Ovary (tissue), 10 donors: Measurements from ENCODE around the gene SGTA. TPM values are rescaled to one million over a fixed set of nuclear protein-coding genes. Genes with fewer than 3 reads are reported as not detected.
A peak's percentile ranks its signal among the peaks of the same experiment; 100 is the strongest.

Experiments
- DNase-seq, 5 donors: peaks; one replicate each; pipeline ENCODE4 v3.0.0-alpha.2; 2019 to 2020
- H3K27ac ChIP-seq, 2 donors: fragments of 200-600 bp; one replicate each; pipeline versions ENCODE4 v1.5.1 to v1.8.0; 2019 to 2022
- H3K27me3 ChIP-seq: fragments of 200-600 bp; one replicate; pipeline ENCODE4 v1.8.0; 2022
- H3K36me3 ChIP-seq: fragments of 200-600 bp; sonication (generic); one replicate; pipeline ENCODE4 v1.5.1; 2019
- H3K4me1 ChIP-seq: one replicate; pipeline ENCODE4 v1.8.1; 2013; ENCODE audit warnings: mild to moderate bottlenecking, moderate library complexity; ENCODE audit not compliant: insufficient read depth
- H3K4me3 ChIP-seq: fragments of 200-600 bp; sonication (generic); one replicate; pipeline ENCODE4 v1.5.1; 2017
- H3K9me3 ChIP-seq, 2 donors: fragments of 200-600 bp in 1 of 2; sonication (generic) in 1 of 2; one replicate each; pipeline versions ENCODE4 v1.5.1 to v1.8.1; 2013 to 2019; ENCODE audit warnings: mild to moderate bottlenecking in 1 of 2, moderate library complexity in 1 of 2
- CTCF ChIP-seq, 3 donors: fragments of 450-650 bp in 2 of 3; fragments of 200-600 bp in 1 of 3; IDR thresholded peaks; one replicate each; pipeline versions ENCODE4 v1.5.1 to v1.8.0; 2016 to 2022; ENCODE audit warnings: antibody characterized with exemption in 3 of 3, mild to moderate bottlenecking in 1 of 3
- EP300 ChIP-seq: sonication (generic); formaldehyde crosslinking; IDR thresholded peaks from one replicate; pipeline ENCODE4 v1.6.1; 2017; ENCODE audit warnings: antibody characterized with exemption
- POLR2A ChIP-seq: fragments of 450-650 bp; IDR thresholded peaks from one replicate; pipeline ENCODE4 v1.6.1; 2017; ENCODE audit warnings: antibody characterized with exemption, mild to moderate bottlenecking, moderate library complexity
- WGBS, 3 donors: extraction: QIAGEN DNeasy Blood & Tissue Kit in 1 of 3; methylation state at CpG; one replicate each; pipeline versions ENCODE4 v1.1.5 to v1.1.7; 2013 to 2017; 5-methylcytosine and 5-hydroxymethylcytosine counted together
- intact Hi-C, 4 donors: fragments of 100-400 bp; cut with DNase I; formaldehyde crosslinking; loops; one replicate each; pipeline versions ENCODE4 v1.11.0 to v1.15.1; 2022 to 2023
- long read RNA-seq, 3 donors: library from polyadenylated mRNA in 2 of 3; unstranded in 2 of 3; transcript quantifications; one replicate each; pipeline ENCODE4 v2.0.0 and lab custom pipeline, GENCODE V29; 2021 to 2026
- polyA plus RNA-seq, 2 donors: library from polyadenylated mRNA; stranded (reverse); fragments of 200-250 nt in 1 of 2; fragments of 350-450 nt in 1 of 2; fragmentation: Illumina TruSeq in 1 of 2; extraction: RNeasy Lipid Tissue Mini Kit (QIAGEN cat#74804) in 1 of 2; gene quantifications; one replicate each; pipeline ENCODE4 v1.2.3, GENCODE V29; 2013 to 2014
- total RNA-seq, 7 donors: library from RNA; depleted of rRNA in 2 of 7; stranded (reverse); fragments of >200 nt in 2 of 7; fragmentation: NEBNext Ultra II Directional in 3 of 7; extraction: Animal tissue kit (Norgen Biotek cat#: 25700) in 3 of 7; gene quantifications; one replicate each; pipeline versions ENCODE4 v1.1.0 to v1.2.4, GENCODE V29; 2016 to 2023
- donor health status: DM: no; HTN: no; CAD: no; lungs with moderate emphysema.
- donor health status: DM: no; HTN: no; CAD: no.
- donor health status: Bipolar disorder and iron deficiency.
- donor health status: DM: yes; HTN: yes; CAD: no.
- donor health status: DM: no; HTN: no; CAD: no.
- donor health status: DM: yes; HTN: yes; CAD: no.

The SGTA gene, protein sequence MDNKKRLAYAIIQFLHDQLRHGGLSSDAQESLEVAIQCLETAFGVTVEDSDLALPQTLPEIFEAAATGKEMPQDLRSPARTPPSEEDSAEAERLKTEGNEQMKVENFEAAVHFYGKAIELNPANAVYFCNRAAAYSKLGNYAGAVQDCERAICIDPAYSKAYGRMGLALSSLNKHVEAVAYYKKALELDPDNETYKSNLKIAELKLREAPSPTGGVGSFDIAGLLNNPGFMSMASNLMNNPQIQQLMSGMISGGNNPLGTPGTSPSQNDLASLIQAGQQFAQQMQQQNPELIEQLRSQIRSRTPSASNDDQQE
- total RNA-seq (10 to 100 TPM; 42.0 to 65.3 (median 53.4) TPM), polyA plus RNA-seq (10 to 100 TPM; 27.0 to 65.5 TPM)
- long read RNA-seq, donor 1, transcript SGTA-201 (12 exons, 2,330 nt): major isoform, 456 of 526 reads
- long read RNA-seq, donor 1, partial matches to known transcripts: 54 of 526 reads
- long read RNA-seq, donor 1, other reads (novel, unspliced or antisense): 13 of 526 reads
- long read RNA-seq, donor 2, transcript SGTA-201 (12 exons, 2,330 nt): major isoform, 23 of 25 reads
- long read RNA-seq, donor 2, partial matches to known transcripts: 0 of 25 reads
- long read RNA-seq, donor 2, other reads (novel, unspliced or antisense): 0 of 25 reads
- long read RNA-seq, donor 3, transcript SGTA-201 (12 exons, 2,330 nt): major isoform, 97 of 174 reads
- long read RNA-seq, donor 3, partial matches to known transcripts: 45 of 174 reads
- long read RNA-seq, donor 3, other reads (novel, unspliced or antisense): 32 of 174 reads

DNA sequence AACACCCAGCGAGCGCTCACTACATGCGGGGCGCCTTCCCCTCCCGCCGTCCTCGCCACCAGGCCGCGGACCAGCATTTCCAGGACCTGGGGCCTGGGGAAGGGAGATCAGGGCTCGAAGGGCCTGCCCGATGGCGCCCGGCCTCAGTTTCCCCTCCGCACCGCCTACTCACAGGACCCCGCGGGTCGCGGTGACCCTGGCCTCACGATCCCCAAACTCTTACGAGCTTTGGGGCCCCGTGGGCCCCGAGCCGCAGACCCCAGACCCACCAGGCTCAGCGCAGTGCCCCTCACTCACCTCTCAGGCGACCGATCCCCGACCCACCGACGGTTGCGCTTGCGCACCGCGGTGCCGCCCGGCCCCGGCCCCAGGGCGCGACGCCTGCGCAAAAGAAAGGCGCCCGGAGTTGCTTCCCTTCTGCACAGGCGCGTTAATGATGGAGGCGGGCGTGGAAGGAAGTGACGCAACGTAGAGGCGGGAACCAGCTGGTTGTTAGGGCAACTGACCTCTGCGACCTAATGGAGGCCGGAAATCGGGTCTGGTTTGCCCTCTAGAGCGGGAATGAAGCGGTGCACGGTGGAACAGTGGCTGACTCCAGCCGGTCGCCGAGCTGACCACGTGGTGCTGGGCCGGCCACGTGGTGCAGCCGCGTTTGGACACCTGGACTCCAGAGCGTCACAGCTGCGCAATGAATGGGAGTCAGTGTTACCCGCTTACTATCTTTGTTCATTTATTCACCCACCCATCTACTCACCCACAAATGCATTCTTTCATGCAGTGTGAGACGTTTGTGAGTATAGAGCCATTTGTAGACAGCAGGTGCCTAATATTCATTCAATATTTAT, at the start of gene SGTA:
Gene SGTA (minus strand): TSS at position 338 of the 845 bp plus-strand sequence. CDS start 14,205 bp downstream, outside the sequence.
- peak; percentile 98 to 99 (median 99) for DNase-seq

DNA sequence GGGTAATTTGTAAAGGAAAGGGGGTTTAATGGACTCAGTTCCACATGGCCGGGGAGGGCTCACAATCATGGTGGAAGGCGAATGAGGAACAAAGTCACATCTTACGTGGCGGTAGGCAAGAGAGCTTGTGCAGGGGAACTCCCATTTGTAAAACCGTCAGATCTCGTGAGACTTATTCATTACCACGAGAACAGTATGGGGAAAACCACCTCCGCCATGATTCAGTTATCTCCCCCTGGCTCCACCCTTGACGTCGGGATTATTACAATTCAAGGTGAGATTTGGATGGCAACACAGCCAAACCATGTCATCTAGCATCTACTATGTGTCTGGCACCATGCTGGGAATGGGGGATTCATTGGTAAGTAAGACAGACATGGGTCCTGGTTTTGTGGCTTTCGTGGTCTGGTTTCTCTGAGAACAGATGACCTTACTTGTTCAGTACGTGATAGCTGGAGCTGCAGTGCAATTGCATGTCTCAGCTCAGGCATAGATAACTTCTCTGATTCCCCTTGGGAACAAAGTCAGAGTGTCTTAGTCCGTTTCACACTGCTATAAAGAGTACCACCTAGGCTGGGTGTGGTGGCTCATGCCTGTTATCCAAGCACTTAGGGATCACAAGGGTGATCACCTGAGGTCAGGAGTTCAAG, 44.9 kb upstream of the SGTA start:
- Histone ChIP-seq H3K27ac (no peak overlapping the region), H3K27me3 (no peaks in the 10 kb centered on the region), H3K4me1 (no peaks in the 10 kb centered on the region), H3K4me3 (no peak overlapping the region), H3K9me3 (peaks cover 0 to 11% of the 10 kb centered on the region in 2 donors), H3K36me3 (no peaks in the 10 kb centered on the region)
- intact Hi-C loops: no loop called here
- 90 to 95% (median 91%) methylated on average over 13 of the region's 13 CpGs for WGBS, 3 donors
- TF ChIP-seq CTCF (IDR thresholded peaks at IDR 0.05) (no peak), EP300 (no peak), POLR2A (no peak)
- no peak for DNase-seq

More for the DNA sequence above, at the start of gene SGTA:
- Histone ChIP-seq H3K4me1 (peaks cover 2% of the 10 kb centered on the region), H3K27ac (peak within 1 kb of the TSS; percentile 79 to 85), H3K4me3 (peak within 1 kb of the TSS; percentile 69), H3K9me3 (no peaks in the 10 kb centered on the region), H3K27me3 (no peaks in the 10 kb centered on the region), H3K36me3 (no peaks in the 10 kb centered on the region)
- TF ChIP-seq CTCF (IDR thresholded peaks at IDR 0.05): peak; percentile 24 to 80 (median 71)
- peak; percentile 83 for TF ChIP-seq POLR2A
- TF ChIP-seq EP300: peak; percentile 70
- WGBS, 3 donors: 0 to 1% (median 0%) methylated on average over 50 to 68 of the region's 68 CpGs
- intact Hi-C loops: no loop called here

- 98 to 100% (median 100%) methylated on average over 2 of the region's 2 CpGs for WGBS, 3 donors
- TF ChIP-seq CTCF (IDR thresholded peaks at IDR 0.05) (no peak), POLR2A (no peak), EP300 (no peak)
- no peak for DNase-seq
- H3K9me3 ChIP-seq: peaks cover 0 to 3% of the 10 kb centered on the region in 2 donors
- intact Hi-C loops: no loop called here
- no peak overlapping the region for H3K4me3 ChIP-seq
- no peaks in the 10 kb centered on the region for H3K4me1 ChIP-seq
- no peaks in the 10 kb centered on the region for H3K36me3 ChIP-seq
- H3K27ac ChIP-seq: no peak overlapping the region
- H3K27me3 ChIP-seq: no peaks in the 10 kb centered on the region
These were observed 43.9 kb upstream of the SGTA start for GRCh38 chr19:2827022-2827421.

DNA sequence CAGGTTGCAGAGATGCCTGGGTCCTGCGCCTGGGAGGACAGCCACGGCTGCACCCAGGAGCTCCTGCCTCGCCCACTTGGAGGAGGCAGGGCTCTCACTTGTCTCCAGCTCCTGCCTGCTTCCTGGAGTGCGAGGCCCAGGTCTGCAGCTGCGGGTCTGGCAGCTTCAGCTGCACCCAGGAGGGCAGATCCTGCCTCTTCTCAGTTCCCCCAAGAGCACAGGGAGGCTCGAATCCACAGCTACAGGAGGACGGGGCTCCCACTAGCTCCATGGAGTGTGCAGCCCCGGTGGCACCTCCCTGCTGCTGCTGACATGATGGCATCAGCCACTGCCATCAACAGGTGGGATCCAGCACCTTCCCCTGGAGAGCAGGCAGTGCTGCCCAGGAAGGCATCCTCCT, 41.1 kb upstream of the SGTA start:
- no peaks in the 10 kb centered on the region for H3K36me3 ChIP-seq
- peaks cover 7% of the 10 kb centered on the region for H3K4me1 ChIP-seq
- no peaks in the 10 kb centered on the region for H3K27me3 ChIP-seq
- no peak overlapping the region for H3K27ac ChIP-seq
- no peak for DNase-seq
- H3K4me3 ChIP-seq: no peak overlapping the region
- H3K9me3 ChIP-seq: no peaks in the 10 kb centered on the region
- TF ChIP-seq EP300 (no peak), POLR2A (no peak), CTCF (IDR thresholded peaks at IDR 0.05) (no peak)
- intact Hi-C loops: no loop called here
- WGBS, 3 donors: 67 to 88% (median 86%) methylated on average over 3 to 8 of the region's 8 CpGs
